LNCaP clone FGC (cell line): ENCODE data around the gene PTPN21.

Experiments used
- DNase-seq: peaks from one replicate; pipeline ENCODE4 v3.0.0-alpha.2; 2011; ENCODE audit warnings: low read depth
- H3K4me3 ChIP-seq: 2 replicates; pipeline ENCODE4 v1.5.1; 2011; ENCODE audit warnings: mild to moderate bottlenecking, low read depth, low read length, control low read depth
- CTCF ChIP-seq: IDR thresholded peaks from 2 replicates; pipeline ENCODE4 v1.5.1; 2012; ENCODE audit warnings: mild to moderate bottlenecking; ENCODE audit not compliant: control insufficient read depth, insufficient read depth; ENCODE audit errors: extremely low read depth

The PTPN21 gene

GRCh38 chr14:88597038-88597437 is 42.2 kb upstream of the PTPN21 start:
- DNase-seq, result no peak
- no peak overlapping the region for H3K4me3 ChIP-seq
- no peak for TF ChIP-seq CTCF

GRCh38 chr14:88592031-88592430 is 37.2 kb upstream of the PTPN21 start:
- TF ChIP-seq CTCF, result no peak
- H3K4me3 ChIP-seq, result no peak overlapping the region
- DNase-seq, result no peak

GRCh38 chr14:88590173-88590572 is 35.4 kb upstream of the PTPN21 start:
- TF ChIP-seq CTCF, result no peak
- no peak overlapping the region for H3K4me3 ChIP-seq
- no peak for DNase-seq

- no peak overlapping the region for H3K4me3 ChIP-seq
- TF ChIP-seq CTCF, result no peak
- no peak for DNase-seq
These were observed 33.3 kb upstream of the PTPN21 start for GRCh38 chr14:88588081-88588480.

- peak; percentile 50 for DNase-seq
- no peak overlapping the region for H3K4me3 ChIP-seq
- no peak for TF ChIP-seq CTCF
These were observed 29.6 kb upstream of the PTPN21 start for GRCh38 chr14:88584451-88584850.

- TF ChIP-seq CTCF, result no peak
- DNase-seq, result no peak
- H3K4me3 ChIP-seq, result no peak overlapping the region
These were observed 21.4 kb upstream of the PTPN21 start for GRCh38 chr14:88576222-88576621.

GRCh38 chr14:88572117-88572516 is 17.3 kb upstream of the PTPN21 start:
- no peak for TF ChIP-seq CTCF
- no peak for DNase-seq
- H3K4me3 ChIP-seq, result no peak overlapping the region
